DOHH2 (cell line): ENCODE results near the gene CUZD1.

ENCODE experiments used
- H3F3A ChIP-seq: fragments of 200-600 bp; sonication (generic), shearing (Covaris generic); 2 replicates; pipeline ENCODE4 v1.6.0; 2016; ENCODE audit warnings: antibody characterized with exemption, mild to moderate bottlenecking; ENCODE audit not compliant: control insufficient read depth, insufficient read depth
- H3K27ac ChIP-seq: fragments of 200-600 bp; sonication (generic); 2 replicates; pipeline ENCODE4 v1.5.1; 2014; ENCODE audit warnings: low read depth, mild to moderate bottlenecking, low read length, moderate library complexity
- H3K27me3 ChIP-seq: fragments of 200-600 bp; sonication (generic); 2 replicates; pipeline ENCODE4 v1.6.1; 2014; ENCODE audit warnings: mild to moderate bottlenecking, low read length, mixed read lengths; ENCODE audit not compliant: control insufficient read depth
- H3K36me3 ChIP-seq: fragments of 200-600 bp; sonication (generic); 2 replicates; pipeline ENCODE4 v1.6.1; 2014; ENCODE audit warnings: mild to moderate bottlenecking, low read length, moderate library complexity, mixed read lengths; ENCODE audit not compliant: control insufficient read depth
- H3K4me1 ChIP-seq: fragments of 200-600 bp; sonication (generic); 2 replicates; pipeline ENCODE4 v1.6.1; 2014; ENCODE audit warnings: mild to moderate bottlenecking, low read length, mixed read lengths; ENCODE audit not compliant: control insufficient read depth
- H3K4me2 ChIP-seq: fragments of 200-600 bp; sonication (generic); 2 replicates; pipeline ENCODE4 v1.6.0; 2014; ENCODE audit warnings: mild to moderate bottlenecking, low read length, moderate library complexity
- H3K4me3 ChIP-seq: fragments of 200-600 bp; sonication (generic); 2 replicates; pipeline ENCODE4 v1.5.1; 2014; ENCODE audit warnings: mild to moderate bottlenecking, low read length, mixed read lengths
- H3K79me2 ChIP-seq: fragments of 200-600 bp; sonication (generic); 2 replicates; pipeline ENCODE4 v1.6.1; 2014; ENCODE audit warnings: mild to moderate bottlenecking, low read length, mixed read lengths; ENCODE audit not compliant: control insufficient read depth
- H3K9me2 ChIP-seq: fragments of 200-600 bp; sonication (generic); replicated peaks from 2 replicates; pipeline ENCODE4 v1.6.1; 2014; ENCODE audit warnings: mild to moderate bottlenecking, low read length, mixed read lengths; ENCODE audit not compliant: control insufficient read depth
- H3K9me3 ChIP-seq: fragments of 200-600 bp; sonication (generic); 2 replicates; pipeline ENCODE4 v1.6.1; 2014; ENCODE audit warnings: antibody characterized with exemption, low read length, mixed read lengths; ENCODE audit not compliant: control insufficient read depth, insufficient read depth
- H4K20me1 ChIP-seq: fragments of 200-600 bp; sonication (generic); 2 replicates; pipeline ENCODE4 v1.6.0; 2014; ENCODE audit warnings: low read depth, mild to moderate bottlenecking, antibody characterized with exemption, low read length, moderate library complexity; ENCODE audit not compliant: control insufficient read depth, insufficient read depth
- CTCF ChIP-seq: fragments of 200-600 bp; sonication (generic); IDR thresholded peaks from one replicate; pipeline ENCODE4 v1.5.1; 2014; ENCODE audit warnings: antibody characterized with exemption, mild to moderate bottlenecking, low read depth, low read length; ENCODE audit not compliant: poor library complexity, severe bottlenecking
- EZH2phosphoT487 ChIP-seq: fragments of 200-600 bp; sonication (generic); IDR thresholded peaks from 2 replicates; pipeline ENCODE4 v1.6.1; 2017; ENCODE audit warnings: borderline replicate concordance, mild to moderate bottlenecking, antibody characterized with exemption, low read length, moderate library complexity, mixed read lengths

The CUZD1 gene

GRCh38 chr10:122845783-122846332, at the start of gene CUZD1:
Gene CUZD1 (minus strand): TSS chr10:122845857. CDS start chr10:122845843, 14 bp downstream.
- Histone ChIP-seq H3F3A (no peaks in the 10 kb centered on the region), H3K36me3 (0 out of 2 replicates have a peak, but pooled peaks cover 5% of the 10 kb centered on the region), H3K27me3 (no peaks in the 10 kb centered on the region), H3K4me2 (no peak within 1 kb of the TSS), H3K4me3 (no peak within 1 kb of the TSS), H3K27ac (no peak within 1 kb of the TSS), H4K20me1 (no peaks in the 10 kb centered on the region), H3K79me2 (no peaks in the 10 kb centered on the region), H3K9me2 (no peaks in the 10 kb centered on the region), H3K4me1 (peaks cover 3% of the 10 kb centered on the region; the same call in 1 of the 2 replicates), H3K9me3 (no peaks in the 10 kb centered on the region)
- TF ChIP-seq CTCF, result no peak

- no peak overlapping the region for H3K4me3 ChIP-seq
- H3F3A ChIP-seq, result no peaks in the 10 kb centered on the region
- no peaks in the 10 kb centered on the region for H3K4me1 ChIP-seq
- no peaks in the 10 kb centered on the region for H3K9me2 ChIP-seq
- no peaks in the 10 kb centered on the region for H3K36me3 ChIP-seq
- H3K27me3 ChIP-seq, result no peaks in the 10 kb centered on the region
- no peak overlapping the region for H3K27ac ChIP-seq
- H3K79me2 ChIP-seq, result no peaks in the 10 kb centered on the region
- no peaks in the 10 kb centered on the region for H4K20me1 ChIP-seq
- H3K4me2 ChIP-seq, result no peak overlapping the region
- TF ChIP-seq CTCF, result no peak
- TF ChIP-seq EZH2phosphoT487, result no peak
- no peaks in the 10 kb centered on the region for H3K9me3 ChIP-seq
Measured at GRCh38 chr10:122894261-122894944, 48.7 kb upstream of the CUZD1 start.

- Histone ChIP-seq H3K4me3 (no peak overlapping the region), H3K27me3 (no peaks in the 10 kb centered on the region), H3K36me3 (peaks cover 7% of the 10 kb centered on the region; the same call in 1 of the 2 replicates), H3F3A (no peaks in the 10 kb centered on the region), H3K27ac (no peak overlapping the region), H3K9me2 (no peaks in the 10 kb centered on the region), H3K9me3 (no peaks in the 10 kb centered on the region), H4K20me1 (no peaks in the 10 kb centered on the region), H3K4me1 (peaks cover 11% of the 10 kb centered on the region), H3K79me2 (peaks cover 6% of the 10 kb centered on the region), H3K4me2 (no peak overlapping the region)
- no peak for TF ChIP-seq CTCF
- TF ChIP-seq EZH2phosphoT487, result no peak
Measured at GRCh38 chr10:122884166-122884565, 38.5 kb upstream of the CUZD1 start.
